CD4-positive, alpha-beta T cell treated with Interleukin-10 for 1 hour (primary cell): Measurements from ENCODE around the gene MYG1.

Experiments
- DNase-seq: peaks from one replicate; pipeline ENCODE4 v3.0.0-alpha.2; 2020

Gene MYG1

GRCh38 chr12:53299454-53300180 is at the start of gene MYG1:
Gene MYG1 (plus strand): TSS chr12:53299695. CDS start chr12:53299738, 43 bp downstream.
- peak; percentile 88 for DNase-seq

- peak; percentile 75 for DNase-seq
These were observed 47.8 kb upstream of the MYG1 start for GRCh38 chr12:53251477-53252348.

- no peak for DNase-seq
These were observed 47.1 kb upstream of the MYG1 start for GRCh38 chr12:53252349-53252916.

GRCh38 chr12:53253298-53253697 is 46.2 kb upstream of the MYG1 start:
- no peak for DNase-seq

- no peak for DNase-seq
These were observed 44.5 kb upstream of the MYG1 start for GRCh38 chr12:53254816-53255545.

- no peak for DNase-seq
These were observed 43.5 kb upstream of the MYG1 start for GRCh38 chr12:53255996-53256395.

- DNase-seq = no peak
These were observed 40.7 kb upstream of the MYG1 start for GRCh38 chr12:53258541-53259539.

GRCh38 chr12:53259891-53260290 is 39.6 kb upstream of the MYG1 start:
- no peak for DNase-seq

GRCh38 chr12:53265783-53266182 is 33.7 kb upstream of the MYG1 start:
- no peak for DNase-seq

- no peak for DNase-seq
These were observed 32.0 kb upstream of the MYG1 start for GRCh38 chr12:53267306-53267998.

- DNase-seq = peak; percentile 86
These were observed 31.4 kb upstream of the MYG1 start, which contains the start of gene ESPL1 for GRCh38 chr12:53267999-53268629. Gene ESPL1 (plus strand): TSS chr12:53268299. CDS start chr12:53268767, 468 bp downstream.

- no peak for DNase-seq
These were observed 30.6 kb upstream of the MYG1 start for GRCh38 chr12:53268630-53269562.

GRCh38 chr12:53274445-53274844 is 25.1 kb upstream of the MYG1 start:
- no peak for DNase-seq

GRCh38 chr12:53276511-53276910 is 23.0 kb upstream of the MYG1 start:
- no peak for DNase-seq

GRCh38 chr12:53277981-53278380 is 21.5 kb upstream of the MYG1 start:
- DNase-seq = no peak

- no peak for DNase-seq
These were observed 20.1 kb upstream of the MYG1 start for GRCh38 chr12:53279283-53279869.

- no peak for DNase-seq
These were observed 19.5 kb upstream of the MYG1 start for GRCh38 chr12:53279888-53280498.

GRCh38 chr12:53286448-53286847 is 13.0 kb upstream of the MYG1 start:
- no peak for DNase-seq
